Liver (tissue), 9 donors: Measurements from ENCODE around the gene DTYMK. TPM values are rescaled to one million over a fixed set of nuclear protein-coding genes. Genes with fewer than 3 reads are reported as not detected.

Source experiments
- DNase-seq: peaks from one replicate; pipeline ENCODE4 v3.0.0-alpha.2; 2017; ENCODE audit warnings: low spot score
- H3K27ac ChIP-seq, 2 donors: one replicate each; pipeline ENCODE4 v1.7.0; 2013; ENCODE audit warnings: inconsistent platforms in 2 of 2, low read length in 2 of 2, control low read depth in 1 of 2, low read depth in 1 of 2, mild to moderate bottlenecking in 1 of 2
- H3K27me3 ChIP-seq, 4 donors: one replicate each; pipeline versions ENCODE4 v1.6.1 to v1.7.0; 2013; ENCODE audit warnings: low read length in 3 of 4, inconsistent platforms in 1 of 4, mild to moderate bottlenecking in 1 of 4, moderate library complexity in 1 of 4; ENCODE audit not compliant: control insufficient read depth in 4 of 4, insufficient read depth in 4 of 4
- H3K36me3 ChIP-seq, 4 donors: one replicate each; pipeline versions ENCODE4 v1.6.1 to v1.7.0; 2013; ENCODE audit warnings: low read length in 3 of 4, mild to moderate bottlenecking in 3 of 4, low read depth in 1 of 4, moderate library complexity in 1 of 4; ENCODE audit not compliant: control insufficient read depth in 4 of 4, insufficient read depth in 3 of 4
- H3K4me1 ChIP-seq, 4 donors: one replicate each; pipeline versions ENCODE4 v1.6.1 to v1.7.0; 2013; ENCODE audit warnings: low read length in 3 of 4, mild to moderate bottlenecking in 3 of 4, moderate library complexity in 1 of 4; ENCODE audit not compliant: control insufficient read depth in 4 of 4, insufficient read depth in 4 of 4
- H3K4me3 ChIP-seq, 3 donors: one replicate each; pipeline versions ENCODE4 v1.6.1 to v1.7.0; 2013; ENCODE audit warnings: low read length in 3 of 3, control low read depth in 1 of 3, low read depth in 1 of 3, mild to moderate bottlenecking in 1 of 3
- H3K9ac ChIP-seq, 2 donors: one replicate each; pipeline ENCODE4 v1.7.0; 2013; ENCODE audit warnings: low read length in 2 of 2, mild to moderate bottlenecking in 2 of 2, moderate library complexity in 2 of 2, control low read depth in 1 of 2, low read depth in 1 of 2
- H3K9me3 ChIP-seq, 4 donors: one replicate each; pipeline versions ENCODE4 v1.6.1 to v1.7.0; 2013; ENCODE audit warnings: low read length in 3 of 4; ENCODE audit not compliant: control insufficient read depth in 4 of 4
- ATF3 ChIP-seq: IDR thresholded peaks from 2 replicates; pipeline ENCODE4 v1.6.1; 2016; ENCODE audit warnings: antibody characterized with exemption
- EGR1 ChIP-seq, 2 donors: IDR thresholded peaks; 2 replicates each; pipeline ENCODE4 v1.6.1; 2016 to 2018; ENCODE audit warnings: antibody characterized with exemption in 2 of 2, low read depth in 2 of 2
- FOXA1 ChIP-seq: IDR thresholded peaks from 2 replicates; pipeline ENCODE4 v1.6.1; 2016; ENCODE audit warnings: antibody characterized with exemption
- HNF4A ChIP-seq, 2 donors: conservative IDR thresholded peaks; 2 replicates each; pipeline ENCODE4 v1.6.1; 2016; ENCODE audit warnings: antibody characterized with exemption in 2 of 2, mild to moderate bottlenecking in 2 of 2
- HNF4G ChIP-seq: IDR thresholded peaks from 2 replicates; pipeline ENCODE4 v1.6.1; 2016; ENCODE audit warnings: antibody characterized with exemption
- JUND ChIP-seq, 2 donors: IDR thresholded peaks; 2 replicates each; pipeline ENCODE4 v1.6.1; 2016; ENCODE audit warnings: antibody characterized with exemption in 2 of 2
- NR2F2 ChIP-seq: IDR thresholded peaks from 2 replicates; pipeline ENCODE4 v1.6.1; 2016; ENCODE audit warnings: antibody characterized with exemption
- RAD21 ChIP-seq, 2 donors: IDR thresholded peaks; 2 replicates each; pipeline ENCODE4 v1.6.1; 2016; ENCODE audit warnings: antibody characterized with exemption in 2 of 2, mild to moderate bottlenecking in 2 of 2
- REST ChIP-seq: IDR thresholded peaks from 2 replicates; pipeline ENCODE4 v1.6.1; 2016; ENCODE audit warnings: antibody characterized with exemption, mild to moderate bottlenecking
- SP1 ChIP-seq: IDR thresholded peaks from 2 replicates; pipeline ENCODE4 v1.6.1; 2018; ENCODE audit warnings: antibody characterized with exemption, mild to moderate bottlenecking
- TAF1 ChIP-seq: conservative IDR thresholded peaks from 2 replicates; pipeline ENCODE4 v1.6.1; 2016; ENCODE audit warnings: antibody characterized with exemption, mild to moderate bottlenecking
- YY1 ChIP-seq: IDR thresholded peaks from 2 replicates; pipeline ENCODE4 v1.6.1; 2016; ENCODE audit warnings: antibody characterized with exemption, mild to moderate bottlenecking
- ZBTB33 ChIP-seq: IDR thresholded peaks from 2 replicates; pipeline ENCODE4 v1.6.1; 2016; ENCODE audit warnings: antibody characterized with exemption
- WGBS: extraction: QIAGEN DNeasy Blood & Tissue Kit; methylation state at CpG from one replicate; pipeline ENCODE4 v1.1.7; 2013; 5-methylcytosine and 5-hydroxymethylcytosine counted together
- polyA plus RNA-seq, 2 donors: library from polyadenylated mRNA; stranded (reverse) in 1 of 2; unstranded in 1 of 2; fragments of 200-250 nt in 1 of 2; fragments of >200 nt in 1 of 2; fragmentation: Nextera tagmentation in 1 of 2; extraction: Ambion mirVana in 1 of 2; gene quantifications; one replicate each; pipeline versions ENCODE4 v1.2.1 to v1.2.3, GENCODE V29; 2013 to 2015
- total RNA-seq, 2 donors: library from RNA; depleted of rRNA; stranded (reverse); fragments of >200 nt; gene quantifications; one replicate each; pipeline ENCODE4 v1.2.3, GENCODE V29; 2014
- TF ChIP-seq, protein P1 (sequence below): IDR thresholded peaks from 2 replicates; pipeline ENCODE4 v1.6.1; 2016; ENCODE audit warnings: antibody characterized with exemption
- TF ChIP-seq, protein P2 (sequence below): fragments of 150-350 bp; IDR thresholded peaks from 2 replicates; pipeline ENCODE4 v1.5.1; 2017; ENCODE audit warnings: improper control_type of control experiment, low read depth, low read length; ENCODE audit not compliant: missing input control
- donor health status: healthy.
- donor health status: healthy.
- donor health status: healthy.
- donor health status: healthy.
- donor health status: healthy.

DTYMK gene
- total and polyA plus RNA-seq, 4 donors, result 5.5 to 17.7 (median 14.5) TPM

GRCh38 chr2:241734467-241735208 lies 48.0 kb upstream of the DTYMK start, which contains the start of gene D2HGDH:
Gene D2HGDH, plus strand, starts transcription at chr2:241734630. Its CDS starts 595 bp downstream, at chr2:241735225.
- DNase-seq, result peak; percentile 99
- Histone ChIP-seq H3K27ac (peak within 1 kb of the TSS; percentile 94 to 96), H3K36me3 (peaks cover 0 to 7% (median 0%) of the 10 kb centered on the region in 4 donors), H3K4me1 (peaks cover 2 to 22% (median 14%) of the 10 kb centered on the region in 4 donors), H3K27me3 (no peaks in the 10 kb centered on the region), H3K9ac (peak within 1 kb of the TSS; percentile 42 to 56), H3K9me3 (no peaks in the 10 kb centered on the region), H3K4me3 (peak within 1 kb of the TSS; percentile 76 to 87 (median 79))
- WGBS, result under 1% methylated on average over 98 of the region's 98 CpGs
- TF ChIP-seq EGR1 (IDR thresholded peaks at IDR 0.05; ENCODE audit: low read depth in 2 of 2), result no peak
- TF ChIP-seq SP1, result no peak
- no peak for TF ChIP-seq YY1
- TF ChIP-seq, protein P1, sequence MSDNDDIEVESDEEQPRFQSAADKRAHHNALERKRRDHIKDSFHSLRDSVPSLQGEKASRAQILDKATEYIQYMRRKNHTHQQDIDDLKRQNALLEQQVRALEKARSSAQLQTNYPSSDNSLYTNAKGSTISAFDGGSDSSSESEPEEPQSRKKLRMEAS, result no peak
- no peak for TF ChIP-seq HNF4A (conservative IDR thresholded peaks at IDR 0.05)
- TF ChIP-seq ATF3, result no peak
- no peak for TF ChIP-seq HNF4G
- no peak for TF ChIP-seq TAF1
- TF ChIP-seq REST, result no peak
- no peak for TF ChIP-seq FOXA1
- TF ChIP-seq NR2F2, result no peak
- TF ChIP-seq JUND (IDR thresholded peaks at IDR 0.05), result no peak

GRCh38 chr2:241734208-241734466 lies 47.5 kb upstream of the DTYMK start:
- TF ChIP-seq TAF1, result no peak
- no peak for TF ChIP-seq SP1
- TF ChIP-seq, protein P2, sequence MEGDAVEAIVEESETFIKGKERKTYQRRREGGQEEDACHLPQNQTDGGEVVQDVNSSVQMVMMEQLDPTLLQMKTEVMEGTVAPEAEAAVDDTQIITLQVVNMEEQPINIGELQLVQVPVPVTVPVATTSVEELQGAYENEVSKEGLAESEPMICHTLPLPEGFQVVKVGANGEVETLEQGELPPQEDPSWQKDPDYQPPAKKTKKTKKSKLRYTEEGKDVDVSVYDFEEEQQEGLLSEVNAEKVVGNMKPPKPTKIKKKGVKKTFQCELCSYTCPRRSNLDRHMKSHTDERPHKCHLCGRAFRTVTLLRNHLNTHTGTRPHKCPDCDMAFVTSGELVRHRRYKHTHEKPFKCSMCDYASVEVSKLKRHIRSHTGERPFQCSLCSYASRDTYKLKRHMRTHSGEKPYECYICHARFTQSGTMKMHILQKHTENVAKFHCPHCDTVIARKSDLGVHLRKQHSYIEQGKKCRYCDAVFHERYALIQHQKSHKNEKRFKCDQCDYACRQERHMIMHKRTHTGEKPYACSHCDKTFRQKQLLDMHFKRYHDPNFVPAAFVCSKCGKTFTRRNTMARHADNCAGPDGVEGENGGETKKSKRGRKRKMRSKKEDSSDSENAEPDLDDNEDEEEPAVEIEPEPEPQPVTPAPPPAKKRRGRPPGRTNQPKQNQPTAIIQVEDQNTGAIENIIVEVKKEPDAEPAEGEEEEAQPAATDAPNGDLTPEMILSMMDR, result no peak
- TF ChIP-seq NR2F2, result no peak
- TF ChIP-seq RAD21 (IDR thresholded peaks at IDR 0.05), result no peak
- TF ChIP-seq HNF4G, result no peak
- TF ChIP-seq ZBTB33, result no peak
- no peak for TF ChIP-seq HNF4A (conservative IDR thresholded peaks at IDR 0.05)
- no peak for TF ChIP-seq YY1
- TF ChIP-seq, protein P1, result no peak

More at GRCh38 chr2:241734208-241734466, 47.5 kb upstream of the DTYMK start:
- Histone ChIP-seq H3K4me3 (peak overlapping the region in 2 of 3 donors; percentile 38 to 76), H3K9me3 (no peaks in the 10 kb centered on the region), H3K36me3 (peaks cover 0 to 7% (median 0%) of the 10 kb centered on the region in 4 donors), H3K27ac (no peak overlapping the region), H3K27me3 (no peaks in the 10 kb centered on the region), H3K4me1 (peaks cover 2 to 22% (median 14%) of the 10 kb centered on the region in 4 donors), H3K9ac (no peak overlapping the region)
- WGBS, result 5% methylated on average over 25 of the region's 25 CpGs
- DNase-seq, result no peak
